A549 (cell line): ENCODE data around the gene PRKCZ. TPM values are rescaled to one million over a fixed set of nuclear protein-coding genes. Genes with fewer than 3 reads are reported as not detected.

Experiments used
- ATAC-seq, 2 experiments: fragments of 200-7000 bp in 1 of 2; fragments of >200 bp in 1 of 2; cut with Nextera tagmentation in 1 of 2; cut with Tn5 transposase in 1 of 2; 3 replicates each; pipeline versions ENCODE4 v1.8.0 to v1.9.1; 2018 to 2020; ENCODE audit warnings: mild to moderate bottlenecking in 1 of 2, moderate library complexity in 1 of 2
- CTCF ChIA-PET: fragments of 300-600 bp; sonication (Branson Sonifier 250); formaldehyde crosslinking; extraction: SDS; loops from one replicate; lab custom pipeline; 2021; ENCODE audit warnings: antibody characterized with exemption, inconsistent platforms; lab: Yijun Ruan, JAX
- POLR2A ChIA-PET: fragments of 350-600 bp; formaldehyde crosslinking; extraction: SDS; loops from one replicate; lab custom pipeline; 2021; ENCODE audit warnings: antibody characterized with exemption, inconsistent platforms; lab: Yijun Ruan, JAX
- DNase-seq, 2 experiments: peaks; one replicate each; pipeline versions ENCODE4 v3.0.0 to v3.0.0-alpha.2; 2011 to 2016; ENCODE audit warnings: low read depth in 1 of 2, low spot score in 1 of 2
- FAIRE-seq: peaks from 2 replicates; lab custom pipeline; 2011; peaks lifted over from hg19 to GRCh38; lab: Jason Lieb, UNC
- H3K27ac ChIP-seq, 2 experiments: fragments of >200 bp; sonication (Bioruptor Twin); formaldehyde crosslinking; 3 replicates each; pipeline ENCODE4 v1.5.1; 2016 to 2017
- H3K4me1 ChIP-seq: fragments of >200 bp; sonication (Bioruptor Twin); formaldehyde crosslinking; 3 replicates; pipeline ENCODE4 v1.6.1; 2016
- H3K4me2 ChIP-seq: fragments of >200 bp; sonication (Bioruptor Twin); formaldehyde crosslinking; 3 replicates; pipeline ENCODE4 v1.6.1; 2016
- H3K4me3 ChIP-seq: fragments of >200 bp; sonication (Bioruptor Twin); formaldehyde crosslinking; 3 replicates; pipeline ENCODE4 v1.5.1; 2016
- H3K9me3 ChIP-seq: fragments of >200 bp; sonication (Bioruptor Twin); formaldehyde crosslinking; 3 replicates; pipeline ENCODE4 v1.6.1; 2016
- CBX8 ChIP-seq: fragments of 200-600 bp; sonication (generic); IDR thresholded peaks from 2 replicates; pipeline ENCODE4 v1.6.1; 2016
- CHD4 ChIP-seq: fragments of 200-600 bp; sonication (generic); IDR thresholded peaks from 2 replicates; pipeline ENCODE4 v1.6.1; 2016; ENCODE audit warnings: antibody characterized with exemption, mild to moderate bottlenecking, borderline replicate concordance
- E2F6 ChIP-seq: IDR thresholded peaks from 2 replicates; pipeline ENCODE4 v1.6.1; 2012; ENCODE audit warnings: low read depth, borderline replicate concordance
- EP300 ChIP-seq, 2 experiments: fragments of >200 bp; sonication (Bioruptor Twin); formaldehyde crosslinking; IDR thresholded peaks; 2 replicates in 1 of 2; 3 replicates in 1 of 2; pipeline ENCODE4 v1.6.1; 2016 to 2017
- ESRRA ChIP-seq: fragments of 150-350 bp; IDR thresholded peaks from 2 replicates; pipeline ENCODE4 v1.6.1; 2014; ENCODE audit warnings: mild to moderate bottlenecking, low read length, borderline replicate concordance
- FOSB ChIP-seq: fragments of 250-450 bp; sonication (Bioruptor Pico); IDR thresholded peaks from 2 replicates; pipeline ENCODE4 v1.5.0; 2020; ENCODE audit warnings: mild to moderate bottlenecking, moderate library complexity
- FOXS1 ChIP-seq: fragments of 250-450 bp; sonication (Bioruptor Pico); IDR thresholded peaks from 2 replicates; pipeline ENCODE4 v1.5.0; 2020; ENCODE audit warnings: mild to moderate bottlenecking, moderate library complexity
- HES2 ChIP-seq: fragments of >200 bp; sonication (Bioruptor Twin); formaldehyde crosslinking; IDR thresholded peaks from 2 replicates; pipeline ENCODE4 v1.6.1; 2016
- HOXB5 ChIP-seq: fragments of 250-450 bp; sonication (Bioruptor Pico); IDR thresholded peaks from 2 replicates; pipeline ENCODE4 v1.5.0; 2020; ENCODE audit warnings: mild to moderate bottlenecking, moderate library complexity
- JUN ChIP-seq, 2 experiments: fragments of >200 bp; sonication (Bioruptor Twin); formaldehyde crosslinking; IDR thresholded peaks; 2 replicates in 1 of 2; 3 replicates in 1 of 2; pipeline ENCODE4 v1.6.1; 2016 to 2017
- JUNB ChIP-seq: fragments of >200 bp; sonication (Bioruptor Twin); formaldehyde crosslinking; IDR thresholded peaks from 2 replicates; pipeline ENCODE4 v1.6.1; 2016
- KDM1A ChIP-seq: fragments of 200-600 bp; sonication (generic); IDR thresholded peaks from 2 replicates; pipeline ENCODE4 v1.6.1; 2016; ENCODE audit warnings: low read depth, mild to moderate bottlenecking
- MAFK ChIP-seq: fragments of 450-650 bp; IDR thresholded peaks from 2 replicates; pipeline ENCODE4 v1.6.1; 2014; ENCODE audit not compliant: partially characterized antibody
- MYC ChIP-seq: IDR thresholded peaks from 2 replicates; pipeline ENCODE4 v1.6.1; 2012; ENCODE audit warnings: mild to moderate bottlenecking, inconsistent platforms, low read length, improper control_type of control experiment, borderline replicate concordance
- NPAS2 ChIP-seq: fragments of 250-450 bp; sonication (Bioruptor Pico); IDR thresholded peaks from 2 replicates; pipeline ENCODE4 v1.8.0; 2022; ENCODE audit warnings: mild to moderate bottlenecking, moderate library complexity, borderline replicate concordance
- PBX3 ChIP-seq: IDR thresholded peaks from 2 replicates; pipeline ENCODE4 v1.6.1; 2012
- POLR2A ChIP-seq: IDR thresholded peaks from 2 replicates; pipeline ENCODE4 v1.6.1; 2012; ENCODE audit warnings: mild to moderate bottlenecking, low read length
- RARB ChIP-seq: fragments of 250-450 bp; sonication (Bioruptor Pico); IDR thresholded peaks from 2 replicates; pipeline ENCODE4 v1.8.0; 2021; ENCODE audit warnings: mild to moderate bottlenecking, moderate library complexity
- RNF2 ChIP-seq: fragments of 200-600 bp; sonication (generic); IDR thresholded peaks from 2 replicates; pipeline ENCODE4 v1.6.1; 2016; ENCODE audit warnings: low read depth, mild to moderate bottlenecking, antibody characterized with exemption, moderate library complexity, borderline replicate concordance
- SMC3 ChIP-seq: fragments of >200 bp; sonication (Bioruptor Twin); formaldehyde crosslinking; IDR thresholded peaks from 3 replicates; pipeline ENCODE4 v1.6.1; 2018; ENCODE audit warnings: inconsistent platforms
- USF2 ChIP-seq: fragments of 450-650 bp; IDR thresholded peaks from 2 replicates; pipeline ENCODE4 v1.6.1; 2014; ENCODE audit warnings: antibody characterized with exemption
- ZNF302 ChIP-seq: fragments of 250-450 bp; sonication (Bioruptor Pico); IDR thresholded peaks from 2 replicates; pipeline ENCODE4 v1.9.0; 2021; ENCODE audit warnings: inconsistent platforms, mild to moderate bottlenecking, moderate library complexity
- ZSCAN20 ChIP-seq: fragments of 250-450 bp; sonication (Bioruptor Pico); IDR thresholded peaks from 2 replicates; pipeline ENCODE4 v1.8.0; 2022; ENCODE audit warnings: mild to moderate bottlenecking, moderate library complexity
- WGBS: methylation state at CpG from one replicate; pipeline ENCODE4 v1.1.6; 2017; ENCODE audit errors: missing lambda C conversion rate; 5-methylcytosine and 5-hydroxymethylcytosine counted together
- polyA plus RNA-seq, 4 experiments: library from polyadenylated mRNA; depleted of rRNA in 3 of 4; stranded (reverse); fragments of >200 nt; fragmentation: RNase III in 1 of 4; extraction: RNeasy Plus Mini Kit Qiagen cat#74134 plus additional on column Dnase treatment in 1 of 4; gene quantifications; 2 replicates in 3 of 4; 3 replicates in 1 of 4; pipeline ENCODE4 v1.2.3, GENCODE V29; 2011 to 2017

Gene PRKCZ
- polyA plus RNA-seq, 2 of the 4 experiments (the other 2 are of a cell fraction): 9.5 to 9.8 TPM

GRCh38 chr1:2083666-2084065, 33.5 kb downstream of the PRKCZ start:
- CTCF ChIA-PET: no interaction called here
- Histone ChIP-seq H3K27ac (no peak overlapping the region), H3K4me1 (no peaks in the 10 kb centered on the region), H3K9me3 (no peaks in the 10 kb centered on the region), H3K4me3 (no peak overlapping the region), H3K4me2 (no peak overlapping the region)
- FAIRE-seq (no peak), DNase-seq (no peak), ATAC-seq (no peak)
- TF ChIP-seq JUN (IDR thresholded peaks at IDR 0.05): no peak
- TF ChIP-seq HOXB5 (CRISPR knock-in tag): no peak
- no peak for TF ChIP-seq ZSCAN20 (CRISPR knock-in tag)
- TF ChIP-seq JUNB: no peak
- TF ChIP-seq ESRRA: no peak
- no peak for TF ChIP-seq EP300 (IDR thresholded peaks at IDR 0.05)
- 86% methylated on average over 18 of the region's 18 CpGs for WGBS
- POLR2A ChIA-PET: no interaction called here

GRCh38 chr1:2084306-2084705, 34.1 kb downstream of the PRKCZ start:
- FAIRE-seq (no peak), ATAC-seq (no peak), DNase-seq (no peak)
- ChIA-PET POLR2A (no interaction called here), CTCF (no interaction called here)
- no peaks in the 10 kb centered on the region for H3K4me1 ChIP-seq
- WGBS: 88% methylated on average over 9 of the region's 20 CpGs
- H3K4me2 ChIP-seq: no peak overlapping the region
- H3K27ac ChIP-seq: no peak overlapping the region
- TF ChIP-seq CHD4: no peak
- H3K9me3 ChIP-seq: no peaks in the 10 kb centered on the region
- no peak overlapping the region for H3K4me3 ChIP-seq

GRCh38 chr1:2085080-2085479, 34.9 kb downstream of the PRKCZ start:
- DNase-seq: no peak
- H3K4me2 ChIP-seq: no peak overlapping the region
- CTCF ChIA-PET: no interaction called here
- ATAC-seq: no peak
- no peak overlapping the region for H3K4me3 ChIP-seq
- no peak for TF ChIP-seq PBX3
- TF ChIP-seq RARB (CRISPR knock-in tag): no peak
- no peak for TF ChIP-seq POLR2A
- no peak for TF ChIP-seq ESRRA
- TF ChIP-seq E2F6: no peak
- TF ChIP-seq FOXS1 (CRISPR knock-in tag): no peak
- POLR2A ChIA-PET: no interaction called here
- 89% methylated on average over 11 of the region's 17 CpGs for WGBS
- no peak overlapping the region for H3K27ac ChIP-seq
- FAIRE-seq: no peak
- no peaks in the 10 kb centered on the region for H3K4me1 ChIP-seq
- H3K9me3 ChIP-seq: no peaks in the 10 kb centered on the region

GRCh38 chr1:2086446-2087078, 36.4 kb downstream of the PRKCZ start:
- Histone ChIP-seq H3K9me3 (no peaks in the 10 kb centered on the region), H3K4me3 (no peak overlapping the region), H3K4me1 (no peaks in the 10 kb centered on the region), H3K27ac (no peak overlapping the region), H3K4me2 (no peak overlapping the region)
- ChIA-PET POLR2A (no interaction called here), CTCF (no interaction called here)
- 90% methylated on average over 16 of the region's 26 CpGs for WGBS
- DNase-seq (no peak), FAIRE-seq (no peak), ATAC-seq (no peak)
- TF ChIP-seq KDM1A (no peak), CBX8 (no peak), USF2 (no peak)

- WGBS: 91% methylated on average over 21 of the region's 21 CpGs
- no peaks in the 10 kb centered on the region for H3K4me1 ChIP-seq
- H3K4me3 ChIP-seq: no peak overlapping the region
- H3K4me2 ChIP-seq: no peak overlapping the region
- POLR2A ChIA-PET: no interaction called here
- no peaks in the 10 kb centered on the region for H3K9me3 ChIP-seq
- ATAC-seq (no peak), DNase-seq (no peak), FAIRE-seq (no peak)
- CTCF ChIA-PET: no interaction called here
- H3K27ac ChIP-seq: no peak overlapping the region
- no peak for TF ChIP-seq RNF2
- TF ChIP-seq MAFK: no peak
- TF ChIP-seq HES2: no peak
- TF ChIP-seq EP300 (IDR thresholded peaks at IDR 0.05): no peak
- no peak for TF ChIP-seq CHD4
- TF ChIP-seq NPAS2 (CRISPR knock-in tag): no peak
- no peak for TF ChIP-seq SMC3
- TF ChIP-seq ZNF302: no peak
- TF ChIP-seq MYC: no peak
- TF ChIP-seq PBX3: no peak
- no peak for TF ChIP-seq E2F6
- TF ChIP-seq FOSB (CRISPR knock-in tag): no peak
- TF ChIP-seq JUN (IDR thresholded peaks at IDR 0.05): no peak
- no peak for TF ChIP-seq HOXB5 (CRISPR knock-in tag)
Observed at GRCh38 chr1:2087766-2088165, 37.6 kb downstream of the PRKCZ start.
